Keratinocyte (primary cell): ENCODE results near the gene ATF6B. TPM values are rescaled to one million over a fixed set of nuclear protein-coding genes. Genes with fewer than 3 reads are reported as not detected.

Source experiments
- DNase-seq: peaks from one replicate; pipeline ENCODE4 v3.0.0-alpha.2; 2011; ENCODE audit warnings: low read depth, missing footprints, low spot score
- FAIRE-seq: peaks from 2 replicates; lab custom pipeline; 2011; peaks lifted over from hg19 to GRCh38; lab: Jason Lieb, UNC
- H2AFZ ChIP-seq: 2 replicates; pipeline ENCODE4 v1.6.0; 2012; ENCODE audit warnings: low read length, control low read depth, inconsistent platforms; ENCODE audit not compliant: control insufficient read depth
- H3K27ac ChIP-seq: 2 replicates; pipeline ENCODE4 v1.5.1; 2011; ENCODE audit warnings: low read length; ENCODE audit not compliant: control insufficient read depth, insufficient read depth
- H3K27me3 ChIP-seq: 3 replicates; pipeline ENCODE4 v1.6.0; 2011; ENCODE audit warnings: low read length; ENCODE audit not compliant: control insufficient read depth, insufficient read depth; ENCODE audit errors: extremely low read depth
- H3K36me3 ChIP-seq, 2 experiments: 2 replicates in 1 of 2; 3 replicates in 1 of 2; pipeline ENCODE4 v1.5.1; 2011; ENCODE audit warnings: low read length in 2 of 2, mild to moderate bottlenecking in 1 of 2; ENCODE audit not compliant: control insufficient read depth in 2 of 2, insufficient read depth in 2 of 2; ENCODE audit errors: extremely low read depth in 1 of 2
- H3K4me1 ChIP-seq: 3 replicates; pipeline ENCODE4 v1.5.1; 2011; ENCODE audit warnings: low read length; ENCODE audit not compliant: control insufficient read depth, insufficient read depth; ENCODE audit errors: extremely low read depth
- H3K4me2 ChIP-seq: 3 replicates; pipeline ENCODE4 v1.6.0; 2011; ENCODE audit warnings: low read depth, low read length; ENCODE audit not compliant: control insufficient read depth, insufficient read depth; ENCODE audit errors: extremely low read depth
- H3K4me3 ChIP-seq, 3 experiments: fragments of 200-600 bp in 1 of 3; sonication (generic) in 1 of 3; 2 replicates in 2 of 3; 3 replicates in 1 of 3; pipeline ENCODE4 v1.5.1; 2011 to 2016; ENCODE audit warnings: low read length in 3 of 3, mild to moderate bottlenecking in 3 of 3, control low read depth in 2 of 3, inconsistent platforms in 1 of 3, low read depth in 1 of 3, mixed read lengths in 1 of 3, mixed run types in 1 of 3, moderate library complexity in 1 of 3; ENCODE audit not compliant: control insufficient read depth in 2 of 3, insufficient read depth in 2 of 3; ENCODE audit errors: extremely low read depth in 1 of 3
- H3K79me2 ChIP-seq: 2 replicates; pipeline ENCODE4 v1.6.0; 2012; ENCODE audit warnings: low read length; ENCODE audit not compliant: control insufficient read depth, insufficient read depth
- H3K9ac ChIP-seq: 3 replicates; pipeline ENCODE4 v1.6.0; 2011; ENCODE audit warnings: low read length; ENCODE audit not compliant: control insufficient read depth, insufficient read depth; ENCODE audit errors: extremely low read depth
- H3K9me1 ChIP-seq: 3 replicates; pipeline ENCODE4 v1.6.0; 2011; ENCODE audit warnings: low read length; ENCODE audit not compliant: control insufficient read depth, insufficient read depth; ENCODE audit errors: extremely low read depth
- H3K9me3 ChIP-seq: 2 replicates; pipeline ENCODE4 v1.5.1; 2012; ENCODE audit warnings: low read depth, low read length; ENCODE audit not compliant: control insufficient read depth
- H4K20me1 ChIP-seq: 3 replicates; pipeline ENCODE4 v1.6.0; 2011; ENCODE audit warnings: low read length; ENCODE audit not compliant: control insufficient read depth, insufficient read depth; ENCODE audit errors: extremely low read depth
- EZH2 ChIP-seq: IDR thresholded peaks from one replicate; pipeline ENCODE4 v1.6.1; 2012; ENCODE audit warnings: inconsistent platforms, mild to moderate bottlenecking, low read length, moderate library complexity
- dilution Hi-C: fragments of 300-500 bp; cut with MboI; formaldehyde crosslinking; loops from one replicate; pipeline ENCODE4 v1.7.0; 2020; ENCODE audit warnings: low sequenced_read_pairs; ENCODE audit not compliant: extremely low pct_ligation_motif_present
- polyA minus RNA-seq, 3 experiments: library from RNA; depleted of rRNA, polyadenylated mRNA; stranded (reverse); fragments of >200 nt; gene quantifications; 1 replicate in 1 of 3; 2 replicates in 1 of 3; 3 replicates in 1 of 3; pipeline ENCODE4 v1.2.3, GENCODE V29; 2011
- polyA plus RNA-seq, 5 experiments: library from polyadenylated mRNA; depleted of rRNA in 3 of 5; stranded (reverse) in 3 of 5; stranded (forward) in 1 of 5; unstranded in 1 of 5; fragments of >200 nt; gene quantifications; 1 replicate in 1 of 5; 2 replicates in 3 of 5; 3 replicates in 1 of 5; pipeline versions ENCODE4 v1.2.1 to v1.2.3, GENCODE V29; 2011 to 2012; ENCODE audit warnings: missing spikeins in 2 of 5, low read depth in 1 of 5, low replicate concordance in 1 of 5
- TF ChIP-seq, protein P1 (sequence below), 3 experiments: IDR thresholded peaks in 1 of 3; conservative IDR thresholded peaks in 1 of 3; optimal IDR thresholded peaks in 1 of 3; 2 replicates in 2 of 3; 3 replicates in 1 of 3; pipeline versions ENCODE3 to v1.5.1; 2011; ENCODE audit warnings: low read length in 3 of 3, mild to moderate bottlenecking in 3 of 3, moderate library complexity in 2 of 3, control low read depth in 1 of 3, inconsistent platforms in 1 of 3; ENCODE audit not compliant: insufficient read depth in 2 of 3; ENCODE audit errors: extremely low read depth in 1 of 3

Gene ATF6B
- polyA plus RNA-seq (30.4 to 51.2 TPM (median 37.9 TPM) in 3 replicates), polyA minus RNA-seq (29.9 to 82.1 TPM (median 35.2 TPM) in 3 replicates)
- polyA plus RNA-seq (2011; ENCODE audit: low read depth) = 35.1 TPM
- 23.5 and 24.3 TPM in 2 replicates for polyA plus RNA-seq (2011; cell fraction: cytosol; rRNA removed)
- 132 and 149 TPM in 2 replicates for polyA plus RNA-seq (2011; cell fraction: nucleus; rRNA removed)
- 46.0 and 46.4 TPM in 2 replicates for polyA plus RNA-seq (2012; ENCODE audit: low replicate concordance)
- 23.4 TPM for polyA minus RNA-seq (2011; cell fraction: cytosol; rRNA and poly(A)+ RNA removed)
- 42.1 and 71.6 TPM in 2 replicates for polyA minus RNA-seq (2011; cell fraction: nucleus; rRNA and poly(A)+ RNA removed)

DNA sequence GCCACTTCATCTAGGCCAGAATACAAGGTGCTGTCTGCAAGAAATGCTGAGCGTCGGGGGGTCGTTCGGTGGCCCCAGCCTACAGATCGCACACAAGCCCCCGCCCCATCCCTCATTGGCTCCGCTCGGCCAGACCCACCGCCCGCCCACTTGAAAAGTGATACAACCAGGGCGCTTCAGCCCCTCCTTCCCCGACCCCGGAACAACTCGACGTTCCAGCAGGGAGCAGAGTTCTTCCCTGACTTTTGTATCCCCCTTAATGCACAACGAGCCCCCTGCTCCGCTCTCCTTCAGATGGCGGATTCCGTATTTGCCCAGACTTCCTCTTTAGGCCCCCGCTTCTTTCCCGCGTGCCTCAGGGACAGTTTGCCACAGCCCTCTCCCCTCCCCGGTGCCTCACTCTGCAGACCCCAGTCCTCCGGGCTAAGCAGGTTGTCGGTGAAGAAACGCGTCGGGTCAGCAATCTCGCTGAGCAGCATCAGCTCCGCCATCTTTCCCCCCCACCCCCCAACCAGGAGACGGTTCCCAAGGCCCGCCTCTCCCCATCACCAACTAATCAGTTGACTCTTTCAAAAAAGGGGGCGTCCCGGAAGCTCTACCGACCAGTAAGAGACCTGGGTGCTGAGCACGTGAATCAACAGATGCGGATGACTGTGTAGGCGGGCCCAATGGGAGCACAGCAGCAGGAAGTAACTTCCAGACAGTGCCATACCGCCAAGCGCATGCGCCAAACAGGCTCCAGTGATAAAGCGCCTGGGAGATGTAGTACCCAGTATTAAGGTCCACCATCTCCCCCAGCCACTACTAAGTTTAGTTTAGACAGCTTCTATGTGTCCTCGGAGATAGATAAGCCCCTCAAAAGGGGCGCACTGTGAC lies at the start of gene ATF6B:
Gene ATF6B (minus strand): TSS at position 530 of the 876 bp plus-strand sequence. CDS start 39 bp downstream, at position 491.
- peak; percentile 97 for DNase-seq
- FAIRE-seq = peak; percentile 55
- TF ChIP-seq, protein P1, sequence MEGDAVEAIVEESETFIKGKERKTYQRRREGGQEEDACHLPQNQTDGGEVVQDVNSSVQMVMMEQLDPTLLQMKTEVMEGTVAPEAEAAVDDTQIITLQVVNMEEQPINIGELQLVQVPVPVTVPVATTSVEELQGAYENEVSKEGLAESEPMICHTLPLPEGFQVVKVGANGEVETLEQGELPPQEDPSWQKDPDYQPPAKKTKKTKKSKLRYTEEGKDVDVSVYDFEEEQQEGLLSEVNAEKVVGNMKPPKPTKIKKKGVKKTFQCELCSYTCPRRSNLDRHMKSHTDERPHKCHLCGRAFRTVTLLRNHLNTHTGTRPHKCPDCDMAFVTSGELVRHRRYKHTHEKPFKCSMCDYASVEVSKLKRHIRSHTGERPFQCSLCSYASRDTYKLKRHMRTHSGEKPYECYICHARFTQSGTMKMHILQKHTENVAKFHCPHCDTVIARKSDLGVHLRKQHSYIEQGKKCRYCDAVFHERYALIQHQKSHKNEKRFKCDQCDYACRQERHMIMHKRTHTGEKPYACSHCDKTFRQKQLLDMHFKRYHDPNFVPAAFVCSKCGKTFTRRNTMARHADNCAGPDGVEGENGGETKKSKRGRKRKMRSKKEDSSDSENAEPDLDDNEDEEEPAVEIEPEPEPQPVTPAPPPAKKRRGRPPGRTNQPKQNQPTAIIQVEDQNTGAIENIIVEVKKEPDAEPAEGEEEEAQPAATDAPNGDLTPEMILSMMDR (optimal IDR thresholded peaks at IDR 0.05 in 1 of 3, IDR thresholded peaks at IDR 0.05 in 1 of 3, conservative IDR thresholded peaks at IDR 0.05 in 1 of 3; ENCODE audit: extremely low read depth in 1 of 3, insufficient read depth in 2 of 3, low read length in 3 of 3) = no peak
- no peak for TF ChIP-seq EZH2
- Histone ChIP-seq H3K4me3 (peak within 1 kb of the TSS; percentile 95 to 100 (median 99)), H4K20me1 (no peaks in the 10 kb centered on the region), H3K36me3 (peaks cover 3 to 4% of the 10 kb centered on the region in 2 experiments), H3K9me3 (no peaks in the 10 kb centered on the region), H3K27ac (peak within 1 kb of the TSS; percentile 94), H3K79me2 (peaks cover 18% of the 10 kb centered on the region), H2AFZ (peak within 1 kb of the TSS; percentile 98), H3K9ac (peak within 1 kb of the TSS; percentile 98), H3K9me1 (no peaks in the 10 kb centered on the region), H3K27me3 (no peaks in the 10 kb centered on the region), H3K4me1 (peaks cover 23% of the 10 kb centered on the region), H3K4me2 (peak within 1 kb of the TSS; percentile 81)
- dilution Hi-C loops = no loop called here

DNA sequence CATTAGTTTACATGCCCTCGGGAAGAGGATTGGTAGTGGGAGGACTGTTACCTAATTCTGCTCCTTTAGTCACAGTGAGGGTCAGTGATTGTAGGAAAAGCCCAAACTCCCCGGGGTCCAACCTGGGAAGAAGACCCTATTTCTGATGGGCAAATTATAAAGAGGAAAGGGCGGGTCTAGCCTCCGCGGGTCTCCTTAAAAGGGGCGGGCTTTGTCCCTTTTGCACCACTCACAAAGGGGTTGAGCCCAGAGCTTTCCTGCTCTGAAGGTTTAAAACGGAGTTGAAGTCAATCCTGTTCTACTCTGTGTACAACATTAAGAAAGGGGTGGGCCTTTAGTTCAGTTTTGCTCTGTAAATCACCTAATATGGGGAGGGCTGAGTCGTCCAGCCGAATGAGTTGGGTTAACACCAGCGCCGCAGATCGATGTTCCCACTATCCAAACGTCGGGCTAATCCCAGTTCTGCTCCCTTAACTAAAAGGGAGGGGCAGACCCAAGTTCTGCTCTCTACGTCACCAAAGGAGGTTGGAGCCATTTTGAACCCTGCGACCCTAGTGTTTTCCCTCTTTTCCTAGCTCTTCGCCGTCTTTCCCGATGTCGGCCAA lies 49.2 kb upstream of the ATF6B start:
- no peak for DNase-seq
- dilution Hi-C loops = no loop called here
- no peaks in the 10 kb centered on the region for H3K27me3 ChIP-seq
- FAIRE-seq = no peak
- H3K4me2 ChIP-seq = peak overlapping the region; percentile 93
- peak overlapping the region; percentile 72 for H2AFZ ChIP-seq
- peak overlapping the region; percentile 90 for H3K9ac ChIP-seq
- H3K9me1 ChIP-seq = no peaks in the 10 kb centered on the region
- H3K4me3 ChIP-seq = peak overlapping the region; percentile 76 to 95 (median 87)
- H3K27ac ChIP-seq = peak overlapping the region; percentile 97
- no peaks in the 10 kb centered on the region for H4K20me1 ChIP-seq
- H3K9me3 ChIP-seq = no peaks in the 10 kb centered on the region
- H3K4me1 ChIP-seq = peaks cover 47% of the 10 kb centered on the region
- peaks cover 30% of the 10 kb centered on the region for H3K79me2 ChIP-seq
- peaks cover 3 to 10% of the 10 kb centered on the region in 2 experiments for H3K36me3 ChIP-seq
- TF ChIP-seq, protein P1 (optimal IDR thresholded peaks at IDR 0.05 in 1 of 3, IDR thresholded peaks at IDR 0.05 in 1 of 3, conservative IDR thresholded peaks at IDR 0.05 in 1 of 3; ENCODE audit: extremely low read depth in 1 of 3, insufficient read depth in 2 of 3, low read length in 3 of 3) = no peak
- no peak for TF ChIP-seq EZH2
